Adrenal gland (tissue), 12 donors: ENCODE measurements around the gene CMKLR1. TPM values are rescaled to one million over a fixed set of nuclear protein-coding genes. Genes with fewer than 3 reads are reported as not detected.

ENCODE experiments used
- DNase-seq, 7 donors: peaks; one replicate each; pipeline ENCODE4 v3.0.0-alpha.2; 2019 to 2020
- H3K27ac ChIP-seq, 5 donors: fragments of 200-600 bp; sonication (generic) in 4 of 5; 1 replicate in 3 of 5; 2 replicates in 2 of 5; pipeline versions ENCODE4 v1.5.1 to v1.8.0; 2016 to 2020; ENCODE audit warnings: mild to moderate bottlenecking in 1 of 5
- H3K27me3 ChIP-seq: fragments of 200-600 bp; 2 replicates; pipeline ENCODE4 v1.8.0; 2021
- H3K36me3 ChIP-seq, 2 donors: fragments of 200-600 bp; replicated peaks in 1 of 2; 1 replicate in 1 of 2; 2 replicates in 1 of 2; pipeline versions ENCODE4 v1.5.1 to v1.8.0; 2018 to 2022
- H3K4me1 ChIP-seq, 2 donors: fragments of 200-600 bp; replicated peaks in 1 of 2; 1 replicate in 1 of 2; 2 replicates in 1 of 2; pipeline versions ENCODE4 v1.5.1 to v1.8.0; 2018 to 2021
- H3K4me3 ChIP-seq, 4 donors: fragments of 200-600 bp; sonication (generic) in 3 of 4; one replicate each; pipeline ENCODE4 v1.5.1; 2016 to 2018
- H3K9me3 ChIP-seq, 3 donors: fragments of 200-600 bp; sonication (generic) in 1 of 3; replicated peaks in 1 of 3; 1 replicate in 2 of 3; 2 replicates in 1 of 3; pipeline versions ENCODE4 v1.5.1 to v1.8.0; 2016 to 2021
- CTCF ChIP-seq, 6 experiments: fragments of 450-650 bp in 4 of 6; fragments of 200-600 bp in 2 of 6; sonication (generic) in 1 of 6; IDR thresholded peaks; 1 replicate in 5 of 6; 2 replicates in 1 of 6; pipeline versions ENCODE4 v1.5.1 to v1.8.0; 2016 to 2021; ENCODE audit warnings: antibody characterized with exemption in 6 of 6, mild to moderate bottlenecking in 2 of 6, moderate library complexity in 1 of 6
- POLR2A ChIP-seq, 2 donors: fragments of 450-650 bp; IDR thresholded peaks; one replicate each; pipeline ENCODE4 v1.6.1; 2017; ENCODE audit warnings: antibody characterized with exemption in 2 of 2, mild to moderate bottlenecking in 2 of 2, moderate library complexity in 1 of 2
- WGBS, 4 donors: extraction: QIAGEN DNeasy Blood & Tissue Kit in 2 of 4; methylation state at CpG; one replicate each; pipeline versions ENCODE4 v1.1.5 to v1.1.7; 2013 to 2017; 5-methylcytosine and 5-hydroxymethylcytosine counted together
- intact Hi-C, 2 donors: fragments of 100-400 bp; cut with DNase I; formaldehyde crosslinking; loops; one replicate each; pipeline versions ENCODE4 v1.14.1 to v1.15.0; 2022 to 2023
- polyA plus RNA-seq, 3 donors: library from polyadenylated mRNA; stranded (reverse); fragments of 200-250 nt in 2 of 3; fragments of 350-450 nt in 1 of 3; fragmentation: Illumina TruSeq in 1 of 3; extraction: RNeasy Lipid Tissue Mini Kit (QIAGEN cat#74804) in 1 of 3; gene quantifications; one replicate each; pipeline ENCODE4 v1.2.3, GENCODE V29; 2013 to 2014
- total RNA-seq, 9 donors: library from RNA; depleted of rRNA in 4 of 9; stranded (reverse); fragments of >200 nt in 4 of 9; fragments of 120-200 nt in 1 of 9; fragmentation: NEBNext Ultra II Directional in 1 of 9; extraction: Animal tissue kit (Norgen Biotek cat#: 25700) in 1 of 9; gene quantifications; one replicate each; pipeline versions ENCODE4 v1.1.0 to v1.2.4, GENCODE V29; 2013 to 2023
- donor health status: healthy with polysubstance abuse.
- donor health status: Bipolar disorder and iron deficiency.
- donor health status: DM: yes; HTN: yes; CAD: no.
- donor health status: DM: no; HTN: no; CAD: no.
- donor health status: DM: no; HTN: no; CAD: no.
- donor health status: DM: yes; HTN: yes; CAD: no.

Gene CMKLR1
- total and polyA plus RNA-seq, 12 donors = 2.1 to 26.6 (median 17.0) TPM

- DNase-seq = no peak
- WGBS, 4 donors = 78 to 91% (median 83%) methylated on average over 2 of the region's 2 CpGs
- intact Hi-C loops = no loop called here
- Histone ChIP-seq H3K9me3 (no peaks in the 10 kb centered on the region), H3K36me3 (no peaks in the 10 kb centered on the region), H3K27me3 (no peaks in the 10 kb centered on the region), H3K4me1 (no peaks in the 10 kb centered on the region), H3K4me3 (no peak overlapping the region), H3K27ac (no peak overlapping the region)
- no peak for TF ChIP-seq POLR2A (IDR thresholded peaks at IDR 0.05)
- no peak for TF ChIP-seq CTCF (IDR thresholded peaks at IDR 0.05)
Observed at GRCh38 chr12:108357834-108358579, 18.9 kb upstream of the CMKLR1 start.

GRCh38 chr12:108356835-108357806 is 18.0 kb upstream of the CMKLR1 start:
- intact Hi-C loops = no loop called here

GRCh38 chr12:108355069-108355468 is 16.0 kb upstream of the CMKLR1 start:
- Histone ChIP-seq H3K4me1 (no peaks in the 10 kb centered on the region), H3K27ac (no peak overlapping the region), H3K36me3 (no peaks in the 10 kb centered on the region), H3K4me3 (no peak overlapping the region), H3K9me3 (no peaks in the 10 kb centered on the region), H3K27me3 (no peaks in the 10 kb centered on the region)
- no peak for DNase-seq
- 63 to 80% (median 69%) methylated on average over 2 of the region's 2 CpGs for WGBS, 4 donors
- intact Hi-C loops = no loop called here
- no peak for TF ChIP-seq CTCF (IDR thresholded peaks at IDR 0.05)
- no peak for TF ChIP-seq POLR2A (IDR thresholded peaks at IDR 0.05)

More at GRCh38 chr12:108356835-108357806, 18.0 kb upstream of the CMKLR1 start:
- WGBS, 4 donors = 74 to 83% (median 78%) methylated on average over 12 of the region's 12 CpGs
- H3K9me3 ChIP-seq = no peaks in the 10 kb centered on the region
- H3K36me3 ChIP-seq = no peaks in the 10 kb centered on the region
- TF ChIP-seq POLR2A (IDR thresholded peaks at IDR 0.05) (no peak), CTCF (IDR thresholded peaks at IDR 0.05) (no peak)
- DNase-seq = no peak
- H3K27me3 ChIP-seq = no peaks in the 10 kb centered on the region
- H3K4me3 ChIP-seq = no peak overlapping the region
- no peak overlapping the region for H3K27ac ChIP-seq
- H3K4me1 ChIP-seq = no peaks in the 10 kb centered on the region

GRCh38 chr12:108352591-108352990 is 13.5 kb upstream of the CMKLR1 start:
- no peaks in the 10 kb centered on the region for H3K36me3 ChIP-seq
- intact Hi-C loops = no loop called here

More at GRCh38 chr12:108352591-108352990, 13.5 kb upstream of the CMKLR1 start:
- Histone ChIP-seq H3K27ac (no peak overlapping the region), H3K27me3 (no peaks in the 10 kb centered on the region), H3K9me3 (no peaks in the 10 kb centered on the region), H3K4me1 (no peaks in the 10 kb centered on the region), H3K4me3 (no peak overlapping the region)
- TF ChIP-seq POLR2A (IDR thresholded peaks at IDR 0.05) = no peak
- TF ChIP-seq CTCF (IDR thresholded peaks at IDR 0.05) = no peak
- DNase-seq = no peak
